H9 (cell line): ENCODE results near the gene DNAJC12. TPM values are rescaled to one million over a fixed set of nuclear protein-coding genes. Genes with fewer than 3 reads are reported as not detected.

Source experiments
- DNase-seq: peaks from one replicate; pipeline ENCODE4 v3.0.0-alpha.2; 2017
- H2AFZ ChIP-seq: one replicate; pipeline ENCODE4 v1.6.1; 2013; ENCODE audit warnings: mild to moderate bottlenecking, low read length, control low read depth, moderate library complexity
- H2AK5ac ChIP-seq: 2 replicates; pipeline ENCODE4 v1.6.1; 2013; ENCODE audit warnings: low read length, control low read depth, mixed read lengths; ENCODE audit not compliant: insufficient read length
- H2BK120ac ChIP-seq: one replicate; pipeline ENCODE4 v1.6.1; 2013; ENCODE audit warnings: low read depth, mild to moderate bottlenecking, low read length, control low read depth, inconsistent platforms; ENCODE audit not compliant: poor library complexity, severe bottlenecking
- H2BK12ac ChIP-seq: 2 replicates; pipeline ENCODE4 v1.6.1; 2013; ENCODE audit warnings: low read length, control low read depth, mixed read lengths, low read depth; ENCODE audit not compliant: insufficient read length
- H2BK15ac ChIP-seq: 2 replicates; pipeline ENCODE4 v1.6.1; 2013; ENCODE audit warnings: low read depth, low read length, control low read depth
- H2BK20ac ChIP-seq: one replicate; pipeline ENCODE4 v1.6.1; 2013; ENCODE audit warnings: low read depth, mild to moderate bottlenecking, low read length, control low read depth, inconsistent platforms; ENCODE audit not compliant: poor library complexity, severe bottlenecking
- H2BK5ac ChIP-seq: 2 replicates; pipeline ENCODE4 v1.6.1; 2013; ENCODE audit warnings: low read length, control low read depth, mixed read lengths; ENCODE audit not compliant: insufficient read length
- H3K14ac ChIP-seq: 2 replicates; pipeline ENCODE4 v1.6.1; 2013; ENCODE audit warnings: low read length, control low read depth; ENCODE audit not compliant: insufficient read depth
- H3K18ac ChIP-seq: 2 replicates; pipeline ENCODE4 v1.6.1; 2013; ENCODE audit warnings: low read depth, mild to moderate bottlenecking, mixed read lengths, low read length, control low read depth; ENCODE audit not compliant: insufficient read length
- H3K23ac ChIP-seq: 2 replicates; pipeline ENCODE4 v1.6.1; 2013; ENCODE audit warnings: low read length, control low read depth, mixed read lengths, low read depth; ENCODE audit not compliant: insufficient read length
- H3K23me2 ChIP-seq: 2 replicates; pipeline ENCODE4 v1.6.1; 2013; ENCODE audit warnings: low read depth, mild to moderate bottlenecking, mixed read lengths, low read length, control low read depth; ENCODE audit not compliant: insufficient read length, poor library complexity, severe bottlenecking
- H3K27ac ChIP-seq: 2 replicates; pipeline ENCODE4 v1.5.1; 2013; ENCODE audit warnings: low read length, control low read depth, mixed read lengths, low read depth; ENCODE audit not compliant: insufficient read length
- H3K27me3 ChIP-seq: 2 replicates; pipeline ENCODE4 v1.6.1; 2013; ENCODE audit warnings: low read length, control low read depth, inconsistent platforms; ENCODE audit not compliant: insufficient read depth
- H3K4ac ChIP-seq: 2 replicates; pipeline ENCODE4 v1.6.1; 2013; ENCODE audit warnings: low read depth, mild to moderate bottlenecking, control low read depth, inconsistent platforms, low read length, moderate library complexity
- H3K4me1 ChIP-seq: 2 replicates; pipeline ENCODE4 v1.6.1; 2013; ENCODE audit warnings: low read length, control low read depth, inconsistent platforms; ENCODE audit not compliant: insufficient read depth
- H3K4me2 ChIP-seq: 2 replicates; pipeline ENCODE4 v1.6.1; 2013; ENCODE audit warnings: low read length, control low read depth, mixed read lengths; ENCODE audit not compliant: insufficient read length, insufficient read depth
- H3K56ac ChIP-seq: 2 replicates; pipeline ENCODE4 v1.6.1; 2013; ENCODE audit warnings: low read depth, mild to moderate bottlenecking, mixed read lengths, low read length, control low read depth; ENCODE audit not compliant: insufficient read length
- H3K79me1 ChIP-seq: 2 replicates; pipeline ENCODE4 v1.6.1; 2013; ENCODE audit warnings: low read depth, mild to moderate bottlenecking, moderate library complexity, low read length, control low read depth, inconsistent platforms; ENCODE audit not compliant: insufficient read depth, poor library complexity, severe bottlenecking
- H3K79me2 ChIP-seq: 2 replicates; pipeline ENCODE4 v1.6.1; 2013; ENCODE audit warnings: low read length, control low read depth, inconsistent platforms; ENCODE audit not compliant: insufficient read depth
- H3K9ac ChIP-seq: 2 replicates; pipeline ENCODE4 v1.6.1; 2013; ENCODE audit warnings: low read length, control low read depth, mixed read lengths; ENCODE audit not compliant: insufficient read length; ENCODE audit errors: extremely low read depth
- H3K9me3 ChIP-seq: one replicate; pipeline ENCODE4 v1.6.1; 2013; ENCODE audit warnings: low read depth, low read length, inconsistent platforms; ENCODE audit not compliant: control insufficient read depth
- H3T11ph ChIP-seq: one replicate; pipeline ENCODE4 v1.6.1; 2013; ENCODE audit warnings: mild to moderate bottlenecking, low read length, control low read depth, inconsistent platforms
- H4K20me1 ChIP-seq: one replicate; pipeline ENCODE4 v1.6.1; 2013; ENCODE audit not compliant: control insufficient read depth, insufficient read length, insufficient read depth
- H4K5ac ChIP-seq: 2 replicates; pipeline ENCODE4 v1.6.1; 2013; ENCODE audit warnings: low read depth, mild to moderate bottlenecking, mixed read lengths, low read length, control low read depth; ENCODE audit not compliant: insufficient read length
- H4K8ac ChIP-seq: replicated peaks from 2 replicates; pipeline ENCODE4 v1.6.1; 2013; ENCODE audit warnings: low read length, control low read depth, mixed read lengths, low read depth; ENCODE audit not compliant: insufficient read length
- H4K91ac ChIP-seq: 2 replicates; pipeline ENCODE4 v1.6.1; 2013; ENCODE audit warnings: low read depth, mild to moderate bottlenecking, moderate library complexity, mixed read lengths, low read length, control low read depth; ENCODE audit not compliant: insufficient read length
- H3K27ac Mint-ChIP-seq, 3 experiments: 2 replicates in 2 of 3; 3 replicates in 1 of 3; pipeline ENCODE4 v1.8.0; 2020 to 2021; ENCODE audit warnings: mixed read lengths in 3 of 3, mild to moderate bottlenecking in 1 of 3, moderate library complexity in 1 of 3
- H3K27me3 Mint-ChIP-seq: 2 replicates; pipeline ENCODE4 v1.8.0; 2021; ENCODE audit warnings: low read depth, mild to moderate bottlenecking, moderate library complexity, mixed read lengths
- H3K36me3 Mint-ChIP-seq, 3 experiments: 2 replicates in 2 of 3; 3 replicates in 1 of 3; pipeline ENCODE4 v1.8.0; 2020 to 2021; ENCODE audit warnings: low read depth in 3 of 3, mixed read lengths in 3 of 3; ENCODE audit not compliant: insufficient read depth in 1 of 3
- H3K4me1 Mint-ChIP-seq, 2 experiments: 2 replicates each; pipeline ENCODE4 v1.8.0; 2020; ENCODE audit warnings: mixed read lengths in 2 of 2
- H3K4me3 Mint-ChIP-seq, 2 experiments: 2 replicates in 1 of 2; 3 replicates in 1 of 2; pipeline ENCODE4 v1.8.0; 2020 to 2021; ENCODE audit warnings: mild to moderate bottlenecking in 2 of 2, mixed read lengths in 2 of 2, moderate library complexity in 1 of 2
- H3K9me3 Mint-ChIP-seq, 2 experiments: 2 replicates in 1 of 2; 3 replicates in 1 of 2; pipeline ENCODE4 v1.8.0; 2020; ENCODE audit warnings: mild to moderate bottlenecking in 2 of 2, mixed read lengths in 2 of 2, moderate library complexity in 1 of 2
- CTCF ChIP-seq: fragments of 200-600 bp; sonication (generic); conservative IDR thresholded peaks from 3 replicates; pipeline ENCODE4 v1.8.0; 2021; ENCODE audit warnings: antibody characterized with exemption, mild to moderate bottlenecking
- total RNA-seq: library from RNA; stranded (reverse); gene quantifications from 2 replicates; pipeline ENCODE4 v1.2.1, GENCODE V29; 2021

The DNAJC12 gene
- total RNA-seq, 1 experiment from 2014 or later, result 0.85 TPM

GRCh38 chr10:67772894-67773511 lies 65.0 kb downstream of the DNAJC12 start:
- DNase-seq, result no peak
- H3K27me3 Mint-ChIP-seq, result no peaks in the 10 kb centered on the region
- H2BK15ac ChIP-seq, result no peak overlapping the region
- no peak overlapping the region for H3K4me3 Mint-ChIP-seq
- H2BK12ac ChIP-seq, result no peak overlapping the region
- no peak overlapping the region for H2AFZ ChIP-seq
- no peaks in the 10 kb centered on the region for H3K79me1 ChIP-seq
- H3K4me1 Mint-ChIP-seq, result peaks cover 7 to 9% of the 10 kb centered on the region in 2 experiments
- H3K9ac ChIP-seq, result no peak overlapping the region
- no peak overlapping the region for H2BK5ac ChIP-seq
- H4K20me1 ChIP-seq, result no peaks in the 10 kb centered on the region
- no peak overlapping the region for H4K8ac ChIP-seq
- H3K9me3 Mint-ChIP-seq, result no peaks in the 10 kb centered on the region
- H4K5ac ChIP-seq, result no peak overlapping the region
- no peaks in the 10 kb centered on the region for H3K79me2 ChIP-seq
- H4K91ac ChIP-seq, result no peak overlapping the region
- no peak overlapping the region for H3K14ac ChIP-seq
- H3K23ac ChIP-seq, result no peak overlapping the region
- H3K27me3 ChIP-seq, result no peaks in the 10 kb centered on the region
- H2BK120ac ChIP-seq, result no peak overlapping the region
- no peaks in the 10 kb centered on the region for H3K36me3 Mint-ChIP-seq
- no peaks in the 10 kb centered on the region for H3K23me2 ChIP-seq
- H3T11ph ChIP-seq, result no peak overlapping the region
- no peak overlapping the region for H2AK5ac ChIP-seq
- no peak overlapping the region for H3K18ac ChIP-seq
- no peak overlapping the region for H3K56ac ChIP-seq
- no peak overlapping the region for H3K4me2 ChIP-seq
- no peaks in the 10 kb centered on the region for H3K9me3 ChIP-seq
- no peak overlapping the region for H3K4ac ChIP-seq
- H3K27ac Mint-ChIP-seq, result no peak overlapping the region; a peak in 1 of 7 replicates
- no peaks in the 10 kb centered on the region; the same call in 1 of the 2 replicates for H3K4me1 ChIP-seq
- H3K27ac ChIP-seq, result no peak overlapping the region
- H2BK20ac ChIP-seq, result no peak overlapping the region
- TF ChIP-seq CTCF, result no peak
